Neural cell (in vitro differentiated cells): ENCODE data around the gene GSG1. TPM values are rescaled to one million over a fixed set of nuclear protein-coding genes. Genes with fewer than 3 reads are reported as not detected.

Source experiments
- H2AFZ ChIP-seq: fragments of 200-600, 300-800 bp; sonication (generic), shearing (Covaris generic); 2 replicates; pipeline ENCODE4 v1.6.0; 2014; ENCODE audit warnings: low read depth, mild to moderate bottlenecking, antibody characterized with exemption, low read length, moderate library complexity
- H3F3A ChIP-seq: fragments of 200-600 bp; shearing (Covaris generic); 2 replicates; pipeline ENCODE4 v1.6.1; 2016; ENCODE audit warnings: mild to moderate bottlenecking, moderate library complexity, mixed read lengths, antibody characterized with exemption, low read length; ENCODE audit not compliant: insufficient read depth, poor library complexity, severe bottlenecking
- H3K27ac ChIP-seq: fragments of 200-600, 300-800 bp; sonication (generic), shearing (Covaris generic); 2 replicates; pipeline ENCODE4 v1.5.1; 2014; ENCODE audit warnings: mild to moderate bottlenecking, low read length, moderate library complexity
- H3K27me3 ChIP-seq: fragments of 300-800, 200-600 bp; sonication (generic), shearing (Covaris generic); 2 replicates; pipeline ENCODE4 v1.6.0; 2014; ENCODE audit warnings: mild to moderate bottlenecking, low read depth, low read length, moderate library complexity; ENCODE audit not compliant: insufficient read depth
- H3K36me3 ChIP-seq: fragments of 300-800, 200-600 bp; sonication (generic), shearing (Covaris generic); 2 replicates; pipeline ENCODE4 v1.5.1; 2014; ENCODE audit warnings: mild to moderate bottlenecking, antibody characterized with exemption, low read length, moderate library complexity; ENCODE audit not compliant: insufficient read depth
- H3K4me2 ChIP-seq: fragments of 300-800, 200-600 bp; sonication (generic), shearing (Covaris generic); 2 replicates; pipeline ENCODE4 v1.6.0; 2014; ENCODE audit warnings: mild to moderate bottlenecking, low read length
- H3K4me3 ChIP-seq: fragments of 300-800, 200-600 bp; sonication (generic), shearing (Covaris generic); 2 replicates; pipeline ENCODE4 v1.5.1; 2014; ENCODE audit warnings: mild to moderate bottlenecking, low read length, moderate library complexity
- H3K79me2 ChIP-seq: fragments of 200-600 bp; shearing (Covaris generic); replicated peaks from 2 replicates; pipeline ENCODE4 v1.6.0; 2014; ENCODE audit warnings: mild to moderate bottlenecking, low read length, moderate library complexity; ENCODE audit not compliant: insufficient read depth
- H3K9ac ChIP-seq: fragments of 300-800, 200-600 bp; sonication (generic), shearing (Covaris generic); 2 replicates; pipeline ENCODE4 v1.6.1; 2016; ENCODE audit warnings: mild to moderate bottlenecking, low read length, mixed read lengths
- H3K9me2 ChIP-seq: fragments of 200-600 bp; shearing (Covaris generic); 2 replicates; pipeline ENCODE4 v1.6.1; 2016; ENCODE audit warnings: mild to moderate bottlenecking, low read length, mixed read lengths; ENCODE audit not compliant: insufficient read depth
- H3K9me3 ChIP-seq: fragments of 200-600, 300-800 bp; sonication (generic), shearing (Covaris generic); 2 replicates; pipeline ENCODE4 v1.6.1; 2016; ENCODE audit warnings: mild to moderate bottlenecking, mixed run types, low read length, moderate library complexity, mixed read lengths
- H4K20me1 ChIP-seq: fragments of 200-600 bp; shearing (Covaris generic); 2 replicates; pipeline ENCODE4 v1.6.1; 2016; ENCODE audit warnings: mild to moderate bottlenecking, mixed run types; ENCODE audit not compliant: insufficient read depth
- EP300 ChIP-seq: fragments of 450-650 bp; conservative IDR thresholded peaks from 2 replicates; pipeline ENCODE4 v1.6.1; 2014; ENCODE audit warnings: antibody characterized with exemption, mild to moderate bottlenecking, moderate library complexity; ENCODE audit not compliant: poor library complexity, severe bottlenecking
- EZH2 ChIP-seq: fragments of 200-600, 300-800 bp; shearing (Covaris generic), sonication (generic); IDR thresholded peaks from 2 replicates; pipeline ENCODE4 v1.6.1; 2014; ENCODE audit warnings: antibody characterized with exemption, low read length, borderline replicate concordance, mild to moderate bottlenecking; ENCODE audit not compliant: insufficient read depth, poor library complexity, severe bottlenecking
- MXI1 ChIP-seq: fragments of 450-650 bp; conservative IDR thresholded peaks from 2 replicates; pipeline ENCODE4 v1.6.1; 2014; ENCODE audit warnings: antibody characterized with exemption, mild to moderate bottlenecking; ENCODE audit not compliant: poor library complexity, severe bottlenecking
- POLR2AphosphoS5 ChIP-seq: IDR thresholded peaks from 2 replicates; pipeline ENCODE4 v1.6.1; 2012
- RAD21 ChIP-seq: fragments of 450-650 bp; conservative IDR thresholded peaks from 2 replicates; pipeline ENCODE4 v1.6.1; 2014; ENCODE audit warnings: antibody characterized with exemption, mild to moderate bottlenecking, moderate library complexity
- REST ChIP-seq: IDR thresholded peaks from 2 replicates; pipeline ENCODE4 v1.6.1; 2012; ENCODE audit warnings: borderline replicate concordance
- SMC3 ChIP-seq: fragments of 450-650 bp; conservative IDR thresholded peaks from 2 replicates; pipeline ENCODE4 v1.6.1; 2014; ENCODE audit warnings: antibody characterized with exemption, mild to moderate bottlenecking, moderate library complexity; ENCODE audit not compliant: poor library complexity
- TAF1 ChIP-seq: IDR thresholded peaks from 2 replicates; pipeline ENCODE4 v1.6.1; 2012; ENCODE audit warnings: low read depth
- polyA plus RNA-seq: library from polyadenylated mRNA; depleted of rRNA; stranded (reverse); fragments of >200 nt; gene quantifications from 2 replicates; pipeline ENCODE4 v1.2.3, GENCODE V29; 2014
- TF ChIP-seq, protein P1 (sequence below): fragments of 450-650 bp; IDR thresholded peaks from 2 replicates; pipeline ENCODE4 v1.5.1; 2014; ENCODE audit warnings: antibody characterized with exemption, mild to moderate bottlenecking, moderate library complexity; ENCODE audit not compliant: poor library complexity, severe bottlenecking

Gene GSG1
- polyA plus RNA-seq, 1 donor from 2014 or later: 0.17 TPM

DNA sequence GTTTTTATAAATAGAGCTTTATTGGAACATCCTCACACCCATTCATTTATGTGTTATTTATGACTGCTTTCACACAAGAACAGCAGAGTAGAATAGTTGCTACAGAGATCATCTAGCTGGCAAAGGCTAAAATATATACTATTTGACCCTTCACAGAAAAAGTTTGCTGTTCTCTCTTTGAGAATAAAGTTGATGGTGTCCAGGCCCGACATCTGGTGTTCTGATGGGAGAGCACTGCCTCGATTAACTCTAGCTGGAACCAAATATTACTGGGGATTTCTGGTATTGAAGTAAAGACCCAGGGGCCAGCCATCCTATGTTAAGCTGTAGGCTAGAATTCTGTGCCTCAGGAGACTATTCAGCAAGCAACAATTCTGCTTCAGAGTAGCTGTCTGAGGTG is 37.5 kb downstream of the GSG1 start:
- no peak overlapping the region for H3K4me3 ChIP-seq
- H3K36me3 ChIP-seq: peaks cover 8% of the 10 kb centered on the region
- TF ChIP-seq EZH2 (no peak), REST (no peak), TAF1 (no peak), EP300 (no peak), POLR2AphosphoS5 (no peak), RAD21 (no peak), SMC3 (no peak), MXI1 (no peak)
- TF ChIP-seq, protein P1, sequence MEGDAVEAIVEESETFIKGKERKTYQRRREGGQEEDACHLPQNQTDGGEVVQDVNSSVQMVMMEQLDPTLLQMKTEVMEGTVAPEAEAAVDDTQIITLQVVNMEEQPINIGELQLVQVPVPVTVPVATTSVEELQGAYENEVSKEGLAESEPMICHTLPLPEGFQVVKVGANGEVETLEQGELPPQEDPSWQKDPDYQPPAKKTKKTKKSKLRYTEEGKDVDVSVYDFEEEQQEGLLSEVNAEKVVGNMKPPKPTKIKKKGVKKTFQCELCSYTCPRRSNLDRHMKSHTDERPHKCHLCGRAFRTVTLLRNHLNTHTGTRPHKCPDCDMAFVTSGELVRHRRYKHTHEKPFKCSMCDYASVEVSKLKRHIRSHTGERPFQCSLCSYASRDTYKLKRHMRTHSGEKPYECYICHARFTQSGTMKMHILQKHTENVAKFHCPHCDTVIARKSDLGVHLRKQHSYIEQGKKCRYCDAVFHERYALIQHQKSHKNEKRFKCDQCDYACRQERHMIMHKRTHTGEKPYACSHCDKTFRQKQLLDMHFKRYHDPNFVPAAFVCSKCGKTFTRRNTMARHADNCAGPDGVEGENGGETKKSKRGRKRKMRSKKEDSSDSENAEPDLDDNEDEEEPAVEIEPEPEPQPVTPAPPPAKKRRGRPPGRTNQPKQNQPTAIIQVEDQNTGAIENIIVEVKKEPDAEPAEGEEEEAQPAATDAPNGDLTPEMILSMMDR: no peak
- H3K9me2 ChIP-seq: no peaks in the 10 kb centered on the region
- H3F3A ChIP-seq: no peaks in the 10 kb centered on the region
- H3K27me3 ChIP-seq: no peaks in the 10 kb centered on the region
- H3K79me2 ChIP-seq: no peaks in the 10 kb centered on the region
- no peak overlapping the region for H3K4me2 ChIP-seq
- no peak overlapping the region for H2AFZ ChIP-seq
- H3K9me3 ChIP-seq: no peaks in the 10 kb centered on the region
- H4K20me1 ChIP-seq: no peaks in the 10 kb centered on the region
- no peak overlapping the region for H3K9ac ChIP-seq
- no peak overlapping the region for H3K27ac ChIP-seq

- Histone ChIP-seq H3K79me2 (no peaks in the 10 kb centered on the region), H3K9me2 (no peaks in the 10 kb centered on the region), H3K4me3 (no peak overlapping the region), H3K27ac (no peak overlapping the region), H3K27me3 (no peaks in the 10 kb centered on the region), H3K4me2 (no peak overlapping the region), H4K20me1 (no peaks in the 10 kb centered on the region), H3F3A (no peaks in the 10 kb centered on the region), H3K9ac (no peak overlapping the region), H2AFZ (no peak overlapping the region), H3K9me3 (no peaks in the 10 kb centered on the region), H3K36me3 (peaks cover 16% of the 10 kb centered on the region)
- TF ChIP-seq TAF1: no peak
- TF ChIP-seq RAD21: no peak
- TF ChIP-seq POLR2AphosphoS5: no peak
- TF ChIP-seq MXI1: no peak
- no peak for TF ChIP-seq REST
- TF ChIP-seq, protein P1: no peak
- no peak for TF ChIP-seq SMC3
- no peak for TF ChIP-seq EP300
- TF ChIP-seq EZH2: no peak
Measured at GRCh38 chr12:13062669-13063068, 40.8 kb downstream of the GSG1 start.
